SK-N-DZ (cell line): Measurements from ENCODE around the gene DAPP1. TPM values are rescaled to one million over a fixed set of nuclear protein-coding genes. Genes with fewer than 3 reads are reported as not detected.
"Not testable (repeated sequence)": the region's sequence is repeated elsewhere in the genome, so short reads cannot be mapped to it uniquely, and the experiment has no call there.

Experiments used
- DNase-seq: peaks from one replicate; pipeline ENCODE4 v3.0.0-alpha.2; 2015; ENCODE audit warnings: low spot score
- polyA plus RNA-seq, 2 experiments: library from polyadenylated mRNA; depleted of rRNA; stranded (reverse); fragments of >200 nt; gene quantifications; 2 replicates each; pipeline ENCODE4 v1.2.3, GENCODE V29; 2014

DAPP1 gene
- not detected in 2 replicates for polyA plus RNA-seq (2014; cell fraction: cytosol; rRNA removed)
- polyA plus RNA-seq (2014; cell fraction: nucleus; rRNA removed) = not detected in 2 replicates

- no peak for DNase-seq
Measured at GRCh38 chr4:99816545-99817308, at the start of gene DAPP1. Gene DAPP1 (plus strand): TSS chr4:99816827. CDS start chr4:99816914, 87 bp downstream.

- DNase-seq = not testable (repeated sequence)
Measured at GRCh38 chr4:99770842-99771241, 45.8 kb upstream of the DAPP1 start.

GRCh38 chr4:99783940-99784339 is 32.7 kb upstream of the DAPP1 start:
- DNase-seq = no peak

- no peak for DNase-seq
Measured at GRCh38 chr4:99784842-99785241, 31.8 kb upstream of the DAPP1 start.

- DNase-seq = peak; percentile 76
Measured at GRCh38 chr4:99790796-99791617, 25.6 kb upstream of the DAPP1 start.

GRCh38 chr4:99800332-99801004 is 16.2 kb upstream of the DAPP1 start:
- DNase-seq = no peak

GRCh38 chr4:99801005-99801699 is 15.5 kb upstream of the DAPP1 start:
- no peak for DNase-seq

- DNase-seq = no peak
Measured at GRCh38 chr4:99803566-99804101, 13.0 kb upstream of the DAPP1 start.

GRCh38 chr4:99806545-99806944 is 10.1 kb upstream of the DAPP1 start:
- no peak for DNase-seq

GRCh38 chr4:99807666-99808065 is 9.0 kb upstream of the DAPP1 start:
- no peak for DNase-seq

- peak; percentile 63 for DNase-seq
Measured at GRCh38 chr4:99808260-99808857, 8.3 kb upstream of the DAPP1 start.

- DNase-seq = no peak
Measured at GRCh38 chr4:99809326-99809725, 7.3 kb upstream of the DAPP1 start.

- no peak for DNase-seq
Measured at GRCh38 chr4:99810536-99810935, 6.1 kb upstream of the DAPP1 start.

GRCh38 chr4:99811117-99811516 is 5.5 kb upstream of the DAPP1 start:
- no peak for DNase-seq

GRCh38 chr4:99811850-99812249 is 4.8 kb upstream of the DAPP1 start:
- peak; percentile 23 for DNase-seq

- no peak for DNase-seq
Measured at GRCh38 chr4:99815597-99816011, 1.0 kb upstream of the DAPP1 start.

GRCh38 chr4:99817309-99817890 is 773 bp downstream of the DAPP1 start:
- DNase-seq = no peak

GRCh38 chr4:99818661-99819060 is 2.0 kb downstream of the DAPP1 start:
- no peak for DNase-seq

GRCh38 chr4:99821918-99822503 is 5.4 kb downstream of the DAPP1 start:
- DNase-seq = no peak

GRCh38 chr4:99822734-99823133 is 6.1 kb downstream of the DAPP1 start:
- no peak for DNase-seq
